BE2C (cell line): ENCODE data around the gene MID1.

ENCODE experiments used
- DNase-seq: peaks from one replicate; pipeline ENCODE4 v3.0.0-alpha.2; 2020
- H3K27me3 ChIP-seq: fragments of 250-450 bp; sonication (Bioruptor Pico); 2 replicates; pipeline ENCODE4 v1.5.1; 2020; ENCODE audit warnings: mild to moderate bottlenecking
- H3K36me3 ChIP-seq: fragments of 250-450 bp; sonication (Bioruptor Pico); 2 replicates; pipeline ENCODE4 v1.5.1; 2020; ENCODE audit warnings: mild to moderate bottlenecking
- H3K4me1 ChIP-seq: fragments of 250-450 bp; sonication (Bioruptor Pico); 2 replicates; pipeline ENCODE4 v1.5.1; 2020
- H3K4me3 ChIP-seq: 2 replicates; pipeline ENCODE4 v1.5.1; 2011; ENCODE audit warnings: low read depth, low read length
- H3K9me3 ChIP-seq: fragments of 250-450 bp; sonication (Bioruptor Pico); 2 replicates; pipeline ENCODE4 v1.5.1; 2020
- CTCF ChIP-seq: IDR thresholded peaks from 2 replicates; pipeline ENCODE4 v1.5.1; 2012; ENCODE audit warnings: mild to moderate bottlenecking, low read depth, low read length

MID1 gene

DNA sequence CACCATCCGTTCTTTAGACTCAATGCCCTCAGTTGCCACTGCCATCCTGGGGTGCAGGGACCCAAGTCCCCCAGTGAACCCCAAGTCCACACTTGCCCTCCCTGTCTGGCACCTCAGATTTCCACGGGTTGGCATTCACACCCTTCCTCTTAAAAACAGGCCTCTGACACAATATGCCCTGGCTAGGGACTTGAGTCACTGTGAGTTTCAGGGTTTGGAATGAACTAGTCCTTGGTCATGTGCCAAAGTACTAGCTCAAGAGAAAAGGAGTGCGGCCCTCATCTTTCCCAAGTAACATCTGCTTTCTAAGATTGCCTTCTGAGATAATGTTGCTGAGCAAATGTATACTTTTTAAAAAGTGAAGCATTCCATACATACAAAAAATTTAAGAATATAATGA is 134.0 kb downstream of the MID1 start:
- Histone ChIP-seq H3K4me3 (no peak overlapping the region), H3K27me3 (no peaks in the 10 kb centered on the region), H3K4me1 (peaks cover 3% of the 10 kb centered on the region; the same call in 1 of the 2 replicates), H3K9me3 (no peaks in the 10 kb centered on the region), H3K36me3 (no peaks in the 10 kb centered on the region)
- DNase-seq: no peak
- no peak for TF ChIP-seq CTCF

GRCh38 chrX:10485326-10485725 is 135.1 kb downstream of the MID1 start:
- TF ChIP-seq CTCF: no peak

GRCh38 chrX:10484683-10485247 is 135.6 kb downstream of the MID1 start:
- H3K4me1 ChIP-seq: peaks cover 3% of the 10 kb centered on the region; the same call in 1 of the 2 replicates
- H3K36me3 ChIP-seq: no peaks in the 10 kb centered on the region
- no peaks in the 10 kb centered on the region for H3K27me3 ChIP-seq
- H3K4me3 ChIP-seq: no peak overlapping the region
- TF ChIP-seq CTCF: no peak
- no peaks in the 10 kb centered on the region for H3K9me3 ChIP-seq
- no peak for DNase-seq

More at GRCh38 chrX:10485326-10485725, 135.1 kb downstream of the MID1 start:
- DNase-seq: no peak
- Histone ChIP-seq H3K4me3 (no peak overlapping the region), H3K27me3 (no peaks in the 10 kb centered on the region), H3K4me1 (peaks cover 3% of the 10 kb centered on the region; the same call in 1 of the 2 replicates), H3K9me3 (no peaks in the 10 kb centered on the region), H3K36me3 (no peaks in the 10 kb centered on the region)

- H3K9me3 ChIP-seq: no peaks in the 10 kb centered on the region
- no peak for TF ChIP-seq CTCF
- peak overlapping the region; percentile 28 for H3K4me3 ChIP-seq
- DNase-seq: peak; percentile 6
- H3K27me3 ChIP-seq: no peaks in the 10 kb centered on the region
- H3K36me3 ChIP-seq: no peaks in the 10 kb centered on the region
- peaks cover 3% of the 10 kb centered on the region; the same call in 1 of the 2 replicates for H3K4me1 ChIP-seq
Measured at GRCh38 chrX:10483191-10483831, 137.1 kb downstream of the MID1 start.

GRCh38 chrX:10482708-10483107 is 137.7 kb downstream of the MID1 start:
- H3K36me3 ChIP-seq: no peaks in the 10 kb centered on the region
- no peaks in the 10 kb centered on the region for H3K27me3 ChIP-seq
- DNase-seq: no peak
- H3K4me1 ChIP-seq: peaks cover 3% of the 10 kb centered on the region; the same call in 1 of the 2 replicates
- no peaks in the 10 kb centered on the region for H3K9me3 ChIP-seq
- H3K4me3 ChIP-seq: peak overlapping the region; percentile 28
- TF ChIP-seq CTCF: no peak

DNA sequence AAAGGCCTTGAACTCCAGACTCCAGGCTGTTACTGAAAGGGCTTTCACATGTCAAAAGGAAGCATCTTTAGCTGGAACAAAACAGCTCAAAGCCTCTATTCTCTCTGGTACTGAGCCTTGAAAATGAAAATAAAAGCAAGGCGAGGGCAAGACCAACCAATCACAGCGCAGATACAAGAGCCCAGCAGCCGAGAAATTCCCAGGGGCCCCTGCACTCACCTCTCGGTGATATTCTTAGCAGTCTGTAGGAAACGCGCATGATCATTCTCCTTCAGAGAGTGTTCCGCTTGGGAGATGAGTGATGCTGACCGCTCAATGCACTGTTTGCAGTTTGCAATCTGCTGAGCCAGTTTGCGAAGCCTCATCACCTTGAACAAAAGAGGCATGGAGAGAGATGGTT is 138.1 kb downstream of the MID1 start:
- Histone ChIP-seq H3K9me3 (no peaks in the 10 kb centered on the region), H3K27me3 (no peaks in the 10 kb centered on the region), H3K4me1 (peaks cover 3% of the 10 kb centered on the region; the same call in 1 of the 2 replicates), H3K36me3 (no peaks in the 10 kb centered on the region), H3K4me3 (peak overlapping the region; percentile 28)
- no peak for TF ChIP-seq CTCF
- DNase-seq: peak; percentile 24
